Measurements from ENCODE around the gene SUMO2. TPM values are rescaled to one million over a fixed set of nuclear protein-coding genes. Genes with fewer than 3 reads are reported as not detected.

Gene SUMO2
- total RNA-seq, 1 donor from 2014 or later = 365 TPM

DNA sequence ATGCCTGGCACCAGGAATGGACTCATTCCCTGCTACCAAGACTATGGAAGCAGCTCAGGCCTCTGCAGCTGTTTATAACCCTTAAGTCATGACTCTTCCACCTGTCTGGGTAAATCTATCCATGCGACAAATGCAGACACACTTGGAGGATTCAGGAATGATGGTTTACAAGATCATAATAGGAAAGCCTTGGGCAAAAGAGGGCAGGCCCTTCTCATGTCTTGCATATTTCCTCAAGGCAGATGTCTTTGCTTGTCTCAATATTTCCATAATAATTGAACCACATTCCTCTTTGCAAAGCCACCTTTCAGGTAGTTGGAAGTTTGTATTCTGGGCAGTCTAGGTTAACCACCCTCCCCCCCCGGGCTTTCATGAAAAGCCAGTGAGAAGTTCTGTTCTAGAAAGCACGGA, 27.6 kb downstream of the SUMO2 start:
- Mint-ChIP-seq H3K4me1 (peaks cover 32% of the 10 kb centered on the region), H3K4me3 (no peak overlapping the region), H3K27me3 (no peaks in the 10 kb centered on the region), H3K9me3 (no peaks in the 10 kb centered on the region), H3K36me3 (ENCODE audit: low read depth) (peaks cover 2% of the 10 kb centered on the region), H3K27ac (peak overlapping the region; percentile 75)
- TF ChIP-seq, protein P1, sequence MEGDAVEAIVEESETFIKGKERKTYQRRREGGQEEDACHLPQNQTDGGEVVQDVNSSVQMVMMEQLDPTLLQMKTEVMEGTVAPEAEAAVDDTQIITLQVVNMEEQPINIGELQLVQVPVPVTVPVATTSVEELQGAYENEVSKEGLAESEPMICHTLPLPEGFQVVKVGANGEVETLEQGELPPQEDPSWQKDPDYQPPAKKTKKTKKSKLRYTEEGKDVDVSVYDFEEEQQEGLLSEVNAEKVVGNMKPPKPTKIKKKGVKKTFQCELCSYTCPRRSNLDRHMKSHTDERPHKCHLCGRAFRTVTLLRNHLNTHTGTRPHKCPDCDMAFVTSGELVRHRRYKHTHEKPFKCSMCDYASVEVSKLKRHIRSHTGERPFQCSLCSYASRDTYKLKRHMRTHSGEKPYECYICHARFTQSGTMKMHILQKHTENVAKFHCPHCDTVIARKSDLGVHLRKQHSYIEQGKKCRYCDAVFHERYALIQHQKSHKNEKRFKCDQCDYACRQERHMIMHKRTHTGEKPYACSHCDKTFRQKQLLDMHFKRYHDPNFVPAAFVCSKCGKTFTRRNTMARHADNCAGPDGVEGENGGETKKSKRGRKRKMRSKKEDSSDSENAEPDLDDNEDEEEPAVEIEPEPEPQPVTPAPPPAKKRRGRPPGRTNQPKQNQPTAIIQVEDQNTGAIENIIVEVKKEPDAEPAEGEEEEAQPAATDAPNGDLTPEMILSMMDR (IDR thresholded peaks at IDR 0.05) = no peak
- ChIA-PET CTCF (interaction anchor here (1.2 to 1.5 kb wide), 3 partner anchors 17 to 46 kb away, joined by 3 to 5 read pairs (median 4); no protein-coding TSS in a partner anchor), POLR2A (interaction anchor here (0.6 to 3.2 kb wide), 18 partner anchors 10 to 625 kb away, joined by 3 to 20 read pairs (median 6); partner anchors contain the start of genes ARMC7, GGA3, MRPL58 and MRPS7)
- intact Hi-C loops (cut with micrococcal nuclease) = loop anchor here (2.0 kb wide), 1 partner anchor 16 kb away; no protein-coding TSS in a partner anchor
- ATAC-seq (ENCODE audit: low read depth) = no peak
- DNase-seq = no peak

DNA sequence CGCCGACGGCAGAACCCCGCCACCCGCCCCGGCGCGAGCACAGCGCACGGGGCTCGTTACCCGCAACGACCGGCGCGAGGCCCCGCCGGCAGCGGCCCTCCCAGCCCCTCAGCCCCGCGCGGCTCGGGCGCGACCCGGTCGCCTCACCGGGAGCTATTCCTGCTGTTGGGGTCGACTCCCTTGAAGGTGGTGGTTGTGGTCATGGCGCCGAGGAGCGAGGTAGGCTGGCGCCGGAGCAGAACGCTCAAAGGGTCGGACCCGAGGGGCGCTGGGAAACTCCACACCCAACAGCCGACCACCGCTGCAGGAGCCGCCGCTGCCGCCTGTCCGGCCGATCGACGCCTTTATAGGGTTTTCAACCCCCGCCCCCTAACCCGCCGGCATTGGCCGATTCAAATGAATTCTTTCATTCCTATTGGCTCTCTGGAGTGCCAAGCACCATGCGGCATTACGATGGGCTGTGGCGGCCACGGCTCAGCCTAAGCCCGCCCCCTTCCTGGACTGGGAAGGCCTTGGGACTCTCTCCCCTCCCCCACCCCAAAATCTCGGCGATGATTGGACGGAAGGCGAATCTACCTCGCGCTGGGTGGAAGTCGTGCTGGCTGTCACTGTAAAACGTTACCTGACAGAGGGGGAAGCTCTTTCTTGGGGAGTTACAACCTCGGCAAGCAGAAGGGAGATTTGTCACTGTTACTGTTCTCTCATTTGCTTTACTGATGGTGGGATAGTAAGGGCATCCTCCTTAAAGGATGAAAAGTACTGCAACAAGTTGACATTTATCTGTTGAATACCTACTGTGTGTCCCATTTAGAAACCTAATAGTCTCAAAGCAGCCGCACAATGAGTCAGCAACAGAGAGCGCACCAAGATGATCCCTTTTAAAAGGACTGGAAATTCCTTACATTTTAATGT, 28.3 kb downstream of the SUMO2 start, which contains the start of gene JPT1:
JPT1 (minus strand) TSS at position 318 of the 912 bp plus-strand sequence; CDS start at position 203, 115 bp downstream.
- TF ChIP-seq, protein P1 (IDR thresholded peaks at IDR 0.05) = no peak
- ATAC-seq (ENCODE audit: low read depth) (peak; percentile 97), DNase-seq (peak; percentile 85)
- H3K4me3 Mint-ChIP-seq = peak within 1 kb of the TSS; percentile 91
- peaks cover 2% of the 10 kb centered on the region for H3K36me3 Mint-ChIP-seq (ENCODE audit: low read depth)
- POLR2A ChIA-PET = interaction anchor here (0.6 to 3.2 kb wide), 22 partner anchors 9 to 1432 kb away, joined by 3 to 20 read pairs (median 4); partner anchors contain the start of genes ARMC7, GGA3, MRPL58 and MRPS7
- intact Hi-C loops (cut with micrococcal nuclease) = loop anchor here (1.0 to 2.0 kb wide), 4 partner anchors 16 to 40 kb away; partner anchors contain the start of gene NT5C
- CTCF ChIA-PET = interaction anchor here (1.0 to 1.5 kb wide), 4 partner anchors 17 to 193 kb away, joined by 3 to 5 read pairs (median 4); no protein-coding TSS in a partner anchor
- peak within 1 kb of the TSS; percentile 77 for H3K27ac Mint-ChIP-seq
- H3K27me3 Mint-ChIP-seq = no peaks in the 10 kb centered on the region
- no peaks in the 10 kb centered on the region for H3K9me3 Mint-ChIP-seq
- H3K4me1 Mint-ChIP-seq = peaks cover 34% of the 10 kb centered on the region

DNA sequence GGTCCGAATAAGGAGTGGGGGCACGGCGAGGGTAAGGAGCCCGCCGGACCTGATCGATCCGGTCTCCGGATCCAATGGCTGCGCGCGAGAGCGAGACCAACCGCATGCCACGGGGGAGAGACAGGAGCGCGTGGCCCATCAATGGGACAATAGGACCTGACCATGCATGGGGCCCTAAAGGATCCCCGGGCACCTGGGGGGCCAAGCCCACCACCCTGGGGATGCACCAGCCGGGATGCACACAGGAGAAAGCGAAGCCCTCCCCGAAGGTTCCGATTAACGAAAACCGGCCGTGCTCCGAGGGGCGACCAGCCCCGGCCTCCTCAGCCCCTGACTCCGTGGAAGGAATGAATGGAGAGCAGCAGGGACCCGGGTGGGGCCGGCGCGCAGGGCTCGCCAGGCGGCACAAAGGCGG, 29.0 kb downstream of the SUMO2 start:
- TF ChIP-seq, protein P1 (IDR thresholded peaks at IDR 0.05) = no peak
- no peak for DNase-seq
- peaks cover 2% of the 10 kb centered on the region for H3K36me3 Mint-ChIP-seq (ENCODE audit: low read depth)
- H3K9me3 Mint-ChIP-seq = no peaks in the 10 kb centered on the region
- peak overlapping the region; percentile 77 for H3K27ac Mint-ChIP-seq
- peaks cover 34% of the 10 kb centered on the region for H3K4me1 Mint-ChIP-seq
- ChIA-PET POLR2A (interaction anchor here (0.6 to 3.2 kb wide), 17 partner anchors 9 to 1432 kb away, joined by 3 to 20 read pairs (median 6); partner anchors contain the start of genes ARMC7, GGA3, MRPL58 and MRPS7), CTCF (interaction anchor here (1.0 to 1.5 kb wide), 3 partner anchors 18 to 192 kb away, joined by 3 to 4 read pairs (median 3); no protein-coding TSS in a partner anchor)
- no peaks in the 10 kb centered on the region for H3K27me3 Mint-ChIP-seq
- H3K4me3 Mint-ChIP-seq = peak overlapping the region; percentile 91
- ATAC-seq (ENCODE audit: low read depth) = no peak
- intact Hi-C loops (cut with micrococcal nuclease) = loop anchor here (1.0 to 2.0 kb wide), 4 partner anchors 17 to 39 kb away; partner anchors contain the start of gene NT5C

DNA sequence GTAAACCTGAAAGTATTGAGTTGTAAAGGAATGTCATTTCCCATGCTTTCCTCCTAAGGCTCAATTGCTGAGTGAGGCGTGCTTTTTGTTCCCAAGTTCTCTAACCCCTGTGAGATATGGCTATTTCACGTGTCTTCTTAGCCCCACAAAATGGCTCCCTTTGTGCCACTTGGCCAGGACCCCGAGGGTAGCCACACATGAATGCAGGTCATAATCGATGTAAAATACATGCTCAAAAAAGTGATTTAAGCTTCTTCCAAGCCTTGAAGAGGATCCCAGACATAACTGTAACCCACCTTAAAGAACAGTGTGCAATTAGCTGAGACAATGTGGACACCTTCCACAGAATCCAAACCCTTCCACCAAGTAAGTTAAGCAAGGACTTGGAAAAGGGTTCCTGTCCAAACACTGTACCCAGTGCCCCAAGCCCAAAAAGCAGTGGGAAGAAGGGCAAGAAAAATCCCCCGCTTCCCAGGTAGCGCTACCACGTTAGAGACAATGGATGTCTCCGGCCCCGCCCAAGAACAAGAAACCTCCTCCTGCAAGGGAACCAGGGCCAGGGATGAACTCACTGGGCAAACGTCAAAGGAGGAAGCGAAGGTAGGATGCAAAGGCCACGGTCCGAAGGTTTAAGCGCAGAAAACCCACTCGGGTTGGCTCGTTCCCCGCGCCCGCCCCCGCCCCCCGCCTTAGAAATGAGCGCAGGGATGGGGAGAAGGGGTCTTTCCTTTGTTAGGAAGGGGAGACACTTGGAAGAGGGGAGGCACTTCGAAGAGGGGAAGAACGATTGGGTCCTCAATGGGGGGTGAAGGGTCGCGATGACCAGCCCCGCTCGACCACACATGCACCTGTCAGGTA, 29.6 kb downstream of the SUMO2 start:
- Mint-ChIP-seq H3K36me3 (ENCODE audit: low read depth) (peaks cover 8% of the 10 kb centered on the region), H3K27ac (peak overlapping the region; percentile 77), H3K4me1 (peaks cover 36% of the 10 kb centered on the region), H3K4me3 (peak overlapping the region; percentile 91), H3K27me3 (no peaks in the 10 kb centered on the region), H3K9me3 (no peaks in the 10 kb centered on the region)
- ChIA-PET POLR2A (interaction anchor here (1.6 to 3.2 kb wide), 2 partner anchors 18 to 22 kb away, joined by 7 to 8 read pairs; no protein-coding TSS in a partner anchor), CTCF (no interaction called here)
- DNase-seq = peak; percentile 16
- TF ChIP-seq, protein P1 (IDR thresholded peaks at IDR 0.05) = no peak
- no peak for ATAC-seq (ENCODE audit: low read depth)
- intact Hi-C loops (cut with micrococcal nuclease) = no loop called here

Measured in activated B cell treated with CpG ODN at 0.5 μM for 24 hours (primary cell).